Ascending aorta (tissue), 2 donors: ENCODE results near the gene EOGT. TPM values are rescaled to one million over a fixed set of nuclear protein-coding genes. Genes with fewer than 3 reads are reported as not detected.

Experiments used
- DNase-seq, 2 donors: peaks; one replicate each; pipeline ENCODE4 v3.0.0-alpha.2; 2019; ENCODE audit warnings: low spot score in 2 of 2
- H3K27ac ChIP-seq, 2 donors: fragments of 200-600 bp; sonication (generic); one replicate each; pipeline ENCODE4 v1.5.1; 2016 to 2017; ENCODE audit warnings: mild to moderate bottlenecking in 1 of 2
- H3K27me3 ChIP-seq: fragments of 200-600 bp; sonication (generic); one replicate; pipeline ENCODE4 v1.5.1; 2017
- H3K36me3 ChIP-seq, 2 donors: fragments of 200-600 bp; sonication (generic); one replicate each; pipeline ENCODE4 v1.5.1; 2016
- H3K4me1 ChIP-seq, 2 donors: fragments of 200-600 bp; sonication (generic); one replicate each; pipeline ENCODE4 v1.5.1; 2016 to 2017; ENCODE audit warnings: mild to moderate bottlenecking in 1 of 2
- H3K4me3 ChIP-seq, 2 donors: fragments of 200-600 bp; sonication (generic); one replicate each; pipeline ENCODE4 v1.5.1; 2016 to 2017; ENCODE audit warnings: mild to moderate bottlenecking in 1 of 2
- H3K9me3 ChIP-seq, 2 donors: fragments of 200-600 bp; sonication (generic); one replicate each; pipeline ENCODE4 v1.5.1; 2016
- CTCF ChIP-seq, 3 experiments: fragments of 200-600 bp in 2 of 3; fragments of 450-650 bp in 1 of 3; sonication (generic) in 2 of 3; IDR thresholded peaks; one replicate each; pipeline ENCODE4 v1.5.1; 2016 to 2019; ENCODE audit warnings: antibody characterized with exemption in 3 of 3, mild to moderate bottlenecking in 1 of 3, moderate library complexity in 1 of 3
- intact Hi-C: fragments of 100-400 bp; cut with DNase I; formaldehyde crosslinking; loops from one replicate; pipeline ENCODE4 v1.15.1; 2023
- total RNA-seq: library from RNA; depleted of rRNA; stranded (reverse); fragments of >200 nt; gene quantifications from one replicate; pipeline ENCODE4 v1.1.0, GENCODE V29; 2016

EOGT gene
- total RNA-seq, 1 donor from 2014 or later, result 50.4 TPM

- Histone ChIP-seq H3K4me3 (peak overlapping the region in 1 of 2 donors; percentile 91), H3K4me1 (peaks cover 3 to 43% of the 10 kb centered on the region in 2 donors), H3K9me3 (no peaks in the 10 kb centered on the region), H3K27ac (peak overlapping the region; percentile 99 to 100), H3K27me3 (no peaks in the 10 kb centered on the region), H3K36me3 (peaks cover 13 to 33% of the 10 kb centered on the region in 2 donors)
- no peak for TF ChIP-seq CTCF (IDR thresholded peaks at IDR 0.05)
- DNase-seq, result no peak
- intact Hi-C loops, result no loop called here
Measured at GRCh38 chr3:69008980-69009379, 4.5 kb downstream of the EOGT start.

GRCh38 chr3:69005791-69006482 is 7.5 kb downstream of the EOGT start:
- Histone ChIP-seq H3K36me3 (peaks cover 38 to 63% of the 10 kb centered on the region in 2 donors), H3K27me3 (no peaks in the 10 kb centered on the region), H3K4me1 (peaks cover 3 to 35% of the 10 kb centered on the region in 2 donors), H3K27ac (peak overlapping the region; percentile 31 to 57), H3K9me3 (no peaks in the 10 kb centered on the region), H3K4me3 (peak overlapping the region in 1 of 2 donors; percentile 16)
- intact Hi-C loops, result no loop called here
- no peak for DNase-seq
- TF ChIP-seq CTCF (IDR thresholded peaks at IDR 0.05), result no peak

GRCh38 chr3:69005071-69005790 is 8.3 kb downstream of the EOGT start:
- H3K4me3 ChIP-seq, result peak overlapping the region in 1 of 2 donors; percentile 16
- TF ChIP-seq CTCF (IDR thresholded peaks at IDR 0.05), result no peak
- peaks cover 3 to 28% of the 10 kb centered on the region in 2 donors for H3K4me1 ChIP-seq
- no peaks in the 10 kb centered on the region for H3K27me3 ChIP-seq
- H3K27ac ChIP-seq, result peak overlapping the region; percentile 31 to 57
- H3K9me3 ChIP-seq, result no peaks in the 10 kb centered on the region
- intact Hi-C loops, result no loop called here
- H3K36me3 ChIP-seq, result peaks cover 38 to 63% of the 10 kb centered on the region in 2 donors
- no peak for DNase-seq

GRCh38 chr3:69004138-69004537 is 9.3 kb downstream of the EOGT start:
- no peak for TF ChIP-seq CTCF (IDR thresholded peaks at IDR 0.05)
- Histone ChIP-seq H3K27ac (peak overlapping the region; percentile 27 to 31), H3K4me3 (no peak overlapping the region), H3K36me3 (peaks cover 38 to 63% of the 10 kb centered on the region in 2 donors), H3K9me3 (no peaks in the 10 kb centered on the region), H3K27me3 (no peaks in the 10 kb centered on the region), H3K4me1 (peaks cover 3 to 27% of the 10 kb centered on the region in 2 donors)
- intact Hi-C loops, result no loop called here
- no peak for DNase-seq

- intact Hi-C loops, result no loop called here
- no peak overlapping the region for H3K4me3 ChIP-seq
- no peaks in the 10 kb centered on the region for H3K9me3 ChIP-seq
- H3K4me1 ChIP-seq, result peaks cover 0 to 18% of the 10 kb centered on the region in 2 donors
- H3K27ac ChIP-seq, result peak overlapping the region; percentile 19 to 72
- TF ChIP-seq CTCF (IDR thresholded peaks at IDR 0.05), result no peak
- no peaks in the 10 kb centered on the region for H3K27me3 ChIP-seq
- peaks cover 66 to 71% of the 10 kb centered on the region in 2 donors for H3K36me3 ChIP-seq
- no peak for DNase-seq
Measured at GRCh38 chr3:68999605-69000004, 13.9 kb downstream of the EOGT start.
